ENCODE measurements around the gene AKT1S1.
"Not testable (repeated sequence)": the region's sequence is repeated elsewhere in the genome, so short reads cannot be mapped to it uniquely, and the experiment has no call there.

- TF ChIP-seq CTCF (IDR thresholded peaks at IDR 0.05; ENCODE audit: poor library complexity); EZH2 (IDR thresholded peaks at IDR 0.05; ENCODE audit: borderline replicate concordance); EZH2phosphoT487 (IDR thresholded peaks at IDR 0.05; ENCODE audit: low read depth, severe bottlenecking, unreplicated experiment): not testable (repeated sequence)
These were observed 57.6 kb downstream of the AKT1S1 start for GRCh38 chr19:49819452-49820115.
